HepG2 (cell line): Measurements from ENCODE around the gene BANK1. TPM values are rescaled to one million over a fixed set of nuclear protein-coding genes. Genes with fewer than 3 reads are reported as not detected.

Experiments used
- HOXA3 ChIP-seq: sonication (generic); formaldehyde crosslinking; IDR thresholded peaks from 2 replicates; pipeline ENCODE4 v1.5.0; 2020; ENCODE audit warnings: missing genetic modification reagents
- KLF11 ChIP-seq: IDR thresholded peaks from 2 replicates; pipeline ENCODE4 v1.6.1; 2016; ENCODE audit warnings: missing compliant biosample characterization
- KLF13 ChIP-seq: sonication (generic); formaldehyde crosslinking; IDR thresholded peaks from 2 replicates; pipeline ENCODE4 v1.4.0; 2020; ENCODE audit warnings: mild to moderate bottlenecking, missing genetic modification reagents
- NFIB ChIP-seq: sonication (generic); formaldehyde crosslinking; IDR thresholded peaks from 2 replicates; pipeline ENCODE4 v1.9.0; 2021; ENCODE audit warnings: missing genetic modification reagents, mild to moderate bottlenecking, borderline replicate concordance
- RELA ChIP-seq: sonication (generic); formaldehyde crosslinking; IDR thresholded peaks from 2 replicates; pipeline ENCODE4 v1.4.0; 2020; ENCODE audit warnings: missing genetic modification reagents
- SUZ12 ChIP-seq: fragments of 150-350 bp; IDR thresholded peaks from 2 replicates; pipeline ENCODE4 v1.6.1; 2014; ENCODE audit warnings: low read depth, low read length
- XBP1 ChIP-seq: sonication (generic); formaldehyde crosslinking; IDR thresholded peaks from 2 replicates; pipeline ENCODE4 v1.5.0; 2020; ENCODE audit warnings: missing genetic modification reagents
- polyA plus RNA-seq, 8 experiments: library from polyadenylated mRNA; depleted of rRNA in 3 of 8; stranded (reverse) in 7 of 8; unstranded in 1 of 8; fragments of >200 nt; fragmentation: Illumina TruSeq in 4 of 8; extraction: Trizol in 4 of 8; gene quantifications; 2 replicates each; pipeline versions ENCODE4 v1.2.1 to v1.2.3, GENCODE V29; 2011 to 2016; ENCODE audit warnings: low read depth in 4 of 8, missing spikeins in 1 of 8, mixed read lengths in 1 of 8; ENCODE audit not compliant: insufficient read depth in 1 of 8
- total RNA-seq, 5 experiments: library from RNA; depleted of rRNA; stranded (reverse); fragments of >200 nt; fragmentation: Illumina TruSeq; extraction: Trizol; gene quantifications; 2 replicates each; pipeline ENCODE4 v1.2.3, GENCODE V29; 2016; ENCODE audit warnings: low read depth in 1 of 5
- TF ChIP-seq, protein P1 (sequence below): sonication (generic); formaldehyde crosslinking; IDR thresholded peaks from 2 replicates; pipeline ENCODE4 v1.5.0; 2020; ENCODE audit warnings: mild to moderate bottlenecking, missing genetic modification reagents, borderline replicate concordance
- TF ChIP-seq, protein P2 (sequence below): sonication (generic); formaldehyde crosslinking; IDR thresholded peaks from 2 replicates; pipeline ENCODE4 v1.5.0; 2020; ENCODE audit warnings: missing genetic modification reagents, mild to moderate bottlenecking, borderline replicate concordance

Gene BANK1
- total and polyA plus RNA-seq, 2 of the 13 experiments (the other 11 are each of a cell fraction or from before 2014, with no cell fraction given), result 0.15 TPM; not detected in 1

DNA sequence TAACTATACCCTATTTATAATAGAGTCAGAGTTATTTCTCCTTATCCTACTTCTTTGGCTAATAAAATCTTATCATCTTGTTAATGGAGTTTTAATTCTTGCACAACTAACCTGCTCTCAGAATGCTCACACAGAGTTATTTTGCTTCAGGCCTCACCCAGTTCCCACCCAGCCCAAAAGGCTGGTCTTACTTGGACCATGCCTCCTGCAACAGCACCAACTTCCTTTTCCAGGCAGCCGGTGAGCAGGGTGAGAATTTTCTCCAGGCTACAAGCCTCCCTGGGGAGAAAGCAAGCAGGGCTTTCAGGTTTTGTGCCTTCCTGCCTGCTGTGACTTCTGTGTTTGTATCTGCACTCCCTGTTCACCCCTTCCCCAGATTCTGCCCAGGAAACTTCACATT lies 29.1 kb upstream of the BANK1 start (continued):
- TF ChIP-seq, protein P1, sequence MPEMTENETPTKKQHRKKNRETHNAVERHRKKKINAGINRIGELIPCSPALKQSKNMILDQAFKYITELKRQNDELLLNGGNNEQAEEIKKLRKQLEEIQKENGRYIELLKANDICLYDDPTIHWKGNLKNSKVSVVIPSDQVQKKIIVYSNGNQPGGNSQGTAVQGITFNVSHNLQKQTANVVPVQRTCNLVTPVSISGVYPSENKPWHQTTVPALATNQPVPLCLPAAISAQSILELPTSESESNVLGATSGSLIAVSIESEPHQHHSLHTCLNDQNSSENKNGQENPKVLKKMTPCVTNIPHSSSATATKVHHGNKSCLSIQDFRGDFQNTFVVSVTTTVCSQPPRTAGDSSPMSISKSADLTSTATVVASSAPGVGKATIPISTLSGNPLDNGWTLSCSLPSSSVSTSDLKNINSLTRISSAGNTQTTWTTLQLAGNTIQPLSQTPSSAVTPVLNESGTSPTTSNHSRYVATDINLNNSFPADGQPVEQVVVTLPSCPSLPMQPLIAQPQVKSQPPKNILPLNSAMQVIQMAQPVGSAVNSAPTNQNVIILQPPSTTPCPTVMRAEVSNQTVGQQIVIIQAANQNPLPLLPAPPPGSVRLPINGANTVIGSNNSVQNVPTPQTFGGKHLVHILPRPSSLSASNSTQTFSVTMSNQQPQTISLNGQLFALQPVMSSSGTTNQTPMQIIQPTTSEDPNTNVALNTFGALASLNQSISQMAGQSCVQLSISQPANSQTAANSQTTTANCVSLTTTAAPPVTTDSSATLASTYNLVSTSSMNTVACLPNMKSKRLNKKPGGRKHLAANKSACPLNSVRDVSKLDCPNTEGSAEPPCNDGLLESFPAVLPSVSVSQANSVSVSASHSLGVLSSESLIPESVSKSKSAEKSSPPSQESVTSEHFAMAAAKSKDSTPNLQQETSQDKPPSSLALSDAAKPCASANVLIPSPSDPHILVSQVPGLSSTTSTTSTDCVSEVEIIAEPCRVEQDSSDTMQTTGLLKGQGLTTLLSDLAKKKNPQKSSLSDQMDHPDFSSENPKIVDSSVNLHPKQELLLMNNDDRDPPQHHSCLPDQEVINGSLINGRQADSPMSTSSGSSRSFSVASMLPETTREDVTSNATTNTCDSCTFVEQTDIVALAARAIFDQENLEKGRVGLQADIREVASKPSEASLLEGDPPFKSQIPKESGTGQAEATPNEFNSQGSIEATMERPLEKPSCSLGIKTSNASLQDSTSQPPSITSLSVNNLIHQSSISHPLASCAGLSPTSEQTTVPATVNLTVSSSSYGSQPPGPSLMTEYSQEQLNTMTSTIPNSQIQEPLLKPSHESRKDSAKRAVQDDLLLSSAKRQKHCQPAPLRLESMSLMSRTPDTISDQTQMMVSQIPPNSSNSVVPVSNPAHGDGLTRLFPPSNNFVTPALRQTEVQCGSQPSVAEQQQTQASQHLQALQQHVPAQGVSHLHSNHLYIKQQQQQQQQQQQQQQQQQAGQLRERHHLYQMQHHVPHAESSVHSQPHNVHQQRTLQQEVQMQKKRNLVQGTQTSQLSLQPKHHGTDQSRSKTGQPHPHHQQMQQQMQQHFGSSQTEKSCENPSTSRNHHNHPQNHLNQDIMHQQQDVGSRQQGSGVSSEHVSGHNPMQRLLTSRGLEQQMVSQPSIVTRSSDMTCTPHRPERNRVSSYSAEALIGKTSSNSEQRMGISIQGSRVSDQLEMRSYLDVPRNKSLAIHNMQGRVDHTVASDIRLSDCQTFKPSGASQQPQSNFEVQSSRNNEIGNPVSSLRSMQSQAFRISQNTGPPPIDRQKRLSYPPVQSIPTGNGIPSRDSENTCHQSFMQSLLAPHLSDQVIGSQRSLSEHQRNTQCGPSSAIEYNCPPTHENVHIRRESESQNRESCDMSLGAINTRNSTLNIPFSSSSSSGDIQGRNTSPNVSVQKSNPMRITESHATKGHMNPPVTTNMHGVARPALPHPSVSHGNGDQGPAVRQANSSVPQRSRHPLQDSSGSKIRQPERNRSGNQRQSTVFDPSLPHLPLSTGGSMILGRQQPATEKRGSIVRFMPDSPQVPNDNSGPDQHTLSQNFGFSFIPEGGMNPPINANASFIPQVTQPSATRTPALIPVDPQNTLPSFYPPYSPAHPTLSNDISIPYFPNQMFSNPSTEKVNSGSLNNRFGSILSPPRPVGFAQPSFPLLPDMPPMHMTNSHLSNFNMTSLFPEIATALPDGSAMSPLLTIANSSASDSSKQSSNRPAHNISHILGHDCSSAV, result no peak
- TF ChIP-seq, protein P2, sequence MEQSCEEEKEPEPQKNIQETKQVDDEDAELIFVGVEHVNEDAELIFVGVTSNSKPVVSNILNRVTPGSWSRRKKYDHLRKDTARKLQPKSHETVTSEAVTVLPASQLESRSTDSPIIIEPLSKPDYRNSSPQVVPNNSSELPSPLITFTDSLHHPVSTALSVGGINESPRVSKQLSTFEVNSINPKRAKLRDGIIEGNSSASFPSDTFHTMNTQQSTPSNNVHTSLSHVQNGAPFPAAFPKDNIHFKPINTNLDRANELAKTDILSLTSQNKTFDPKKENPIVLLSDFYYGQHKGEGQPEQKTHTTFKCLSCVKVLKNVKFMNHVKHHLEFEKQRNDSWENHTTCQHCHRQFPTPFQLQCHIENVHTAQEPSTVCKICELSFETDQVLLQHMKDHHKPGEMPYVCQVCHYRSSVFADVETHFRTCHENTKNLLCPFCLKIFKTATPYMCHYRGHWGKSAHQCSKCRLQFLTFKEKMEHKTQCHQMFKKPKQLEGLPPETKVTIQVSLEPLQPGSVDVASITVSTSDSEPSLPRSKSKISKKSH (CRISPR knock-in tag), result no peak
- TF ChIP-seq RELA (CRISPR knock-in tag) (no peak), SUZ12 (no peak), HOXA3 (CRISPR knock-in tag) (no peak), XBP1 (CRISPR knock-in tag) (no peak), KLF11 (CRISPR knock-in tag) (no peak), KLF13 (CRISPR knock-in tag) (no peak), NFIB (CRISPR knock-in tag) (no peak)
